Muscle of leg (tissue), 11 donors: ENCODE results near the gene MSS51. TPM values are rescaled to one million over a fixed set of nuclear protein-coding genes. Genes with fewer than 3 reads are reported as not detected.
"Not testable (repeated sequence)": the region's sequence is repeated elsewhere in the genome, so short reads cannot be mapped to it uniquely, and the experiment has no call there.

Experiments used
- DNase-seq: peaks from one replicate; pipeline ENCODE4 v3.0.0; 2013
- H3K27ac ChIP-seq: one replicate; pipeline ENCODE4 v1.5.1; 2013; ENCODE audit warnings: mild to moderate bottlenecking, low read length, control low read depth
- H3K27me3 ChIP-seq: one replicate; pipeline ENCODE4 v1.6.1; 2013; ENCODE audit warnings: low read length; ENCODE audit not compliant: control insufficient read depth, insufficient read depth
- H3K36me3 ChIP-seq: one replicate; pipeline ENCODE4 v1.6.1; 2013; ENCODE audit warnings: low read length; ENCODE audit not compliant: control insufficient read depth, insufficient read depth
- H3K4me1 ChIP-seq: one replicate; pipeline ENCODE4 v1.6.1; 2013; ENCODE audit warnings: low read length; ENCODE audit not compliant: control insufficient read depth, insufficient read depth
- H3K4me3 ChIP-seq: one replicate; pipeline ENCODE4 v1.5.1; 2013; ENCODE audit warnings: low read length, control low read depth
- H3K9me3 ChIP-seq: replicated peaks from 2 replicates; pipeline ENCODE4 v1.6.1; 2013; ENCODE audit warnings: low read depth, low read length; ENCODE audit not compliant: control insufficient read depth
- WGBS: methylation state at CpG from one replicate; pipeline ENCODE4 v1.1.5; 2013; ENCODE audit warnings: missing lambda C conversion rate; ENCODE audit not compliant: insufficient coverage; 5-methylcytosine and 5-hydroxymethylcytosine counted together
- polyA plus RNA-seq, 8 donors: library from polyadenylated mRNA; unstranded; fragments of 120-200 nt; gene quantifications; one replicate each; pipeline versions ENCODE4 v1.2.1 to v1.2.3, GENCODE V29; 2013; ENCODE audit warnings: inconsistent platforms in 1 of 8, low replicate concordance in 1 of 8; ENCODE audit not compliant: insufficient read length in 8 of 8, insufficient read depth in 1 of 8
- total RNA-seq: library from RNA; stranded (reverse); fragments of 120-200 nt; gene quantifications from one replicate; pipeline ENCODE4 v1.2.4, GENCODE V29; 2013

MSS51 gene
- total and polyA plus RNA-seq, 9 donors, result 8.1 to 35.2 (median 25.2) TPM

- Histone ChIP-seq H3K27me3 (no peaks in the 10 kb centered on the region), H3K27ac (no peak overlapping the region), H3K4me3 (no peak overlapping the region), H3K9me3 (no peaks in the 10 kb centered on the region), H3K4me1 (no peaks in the 10 kb centered on the region), H3K36me3 (peaks cover 5% of the 10 kb centered on the region)
- DNase-seq, result no peak
- WGBS, result no CpG with 5 or more reads among the region's 3 CpGs
Measured at GRCh38 chr10:73405556-73405955, 27.8 kb downstream of the MSS51 start.

DNA sequence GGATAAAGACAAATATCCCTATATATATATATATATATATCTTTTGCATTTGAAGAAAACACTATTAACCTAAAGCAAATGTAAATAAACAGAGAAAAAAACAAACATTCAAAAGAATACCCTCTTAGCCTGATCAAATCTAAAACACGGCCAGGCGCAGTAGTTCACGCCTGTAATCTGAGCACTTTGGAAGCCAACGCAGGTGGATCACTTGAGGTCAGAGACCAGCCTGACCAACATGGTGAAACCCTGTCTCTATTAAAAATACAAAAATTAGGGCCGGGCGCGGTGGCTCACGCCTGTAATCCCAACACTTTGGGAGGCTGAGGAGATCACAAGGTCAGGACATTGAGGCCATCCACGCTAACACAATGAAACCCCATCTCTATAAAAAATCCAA is 28.7 kb downstream of the MSS51 start:
- H3K27ac ChIP-seq, result no peak overlapping the region

DNA sequence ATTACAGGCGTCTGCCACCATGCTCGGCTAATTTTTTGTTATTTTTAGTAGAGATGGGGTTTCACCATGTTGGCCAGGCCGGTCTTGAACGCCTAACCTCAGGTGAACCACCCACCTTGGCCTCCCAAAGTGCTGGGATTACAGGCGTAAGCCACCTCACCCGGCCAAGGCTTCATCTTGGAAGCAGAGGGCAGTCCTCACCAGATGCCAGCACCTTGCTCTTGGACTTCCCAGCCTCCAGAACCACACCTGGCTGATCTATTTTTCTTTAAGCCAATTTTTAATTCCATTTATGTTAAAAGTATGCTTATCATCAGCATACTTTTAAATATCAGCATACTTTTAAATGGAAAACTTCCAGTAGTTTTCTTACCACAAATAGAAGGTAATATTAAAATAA is 31.7 kb downstream of the MSS51 start:
- WGBS, result 94% methylated on average over 6 of the region's 6 CpGs
- Histone ChIP-seq H3K4me3 (no peak overlapping the region), H3K36me3 (peaks cover 14% of the 10 kb centered on the region), H3K27ac (no peak overlapping the region), H3K4me1 (no peaks in the 10 kb centered on the region), H3K27me3 (no peaks in the 10 kb centered on the region), H3K9me3 (no peaks in the 10 kb centered on the region)
- DNase-seq, result no peak

More for the DNA sequence above, 28.7 kb downstream of the MSS51 start:
- H3K27me3 ChIP-seq, result no peaks in the 10 kb centered on the region
- H3K36me3 ChIP-seq, result peaks cover 7% of the 10 kb centered on the region
- WGBS, result 83% methylated on average over 1 of the region's 9 CpGs
- DNase-seq, result no peak
- H3K9me3 ChIP-seq, result no peaks in the 10 kb centered on the region
- H3K4me1 ChIP-seq, result no peaks in the 10 kb centered on the region
- H3K4me3 ChIP-seq, result no peak overlapping the region

DNA sequence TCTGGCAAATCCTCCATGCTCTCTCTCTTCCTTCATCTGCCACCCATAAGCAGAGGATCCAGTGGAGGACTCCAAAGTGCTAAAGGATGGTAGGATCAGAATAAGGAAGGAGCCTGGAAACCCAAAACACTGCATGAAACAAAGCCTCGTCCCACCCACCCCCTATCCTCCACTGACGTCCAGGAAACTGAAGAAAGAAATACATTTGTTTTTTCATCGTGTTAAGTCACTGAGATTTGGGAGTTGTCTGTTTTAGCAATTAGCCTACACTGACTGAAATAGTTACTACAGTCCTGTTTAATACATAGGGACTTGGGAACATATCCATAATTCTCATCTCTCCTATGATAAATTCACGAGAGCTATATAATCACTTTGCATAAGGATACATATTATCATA is 34.3 kb downstream of the MSS51 start:
- peak overlapping the region; percentile 24 for H3K27ac ChIP-seq
- DNase-seq, result peak; percentile 54
- no peaks in the 10 kb centered on the region for H3K4me1 ChIP-seq
- WGBS, result no CpG with 5 or more reads among the region's 4 CpGs
- H3K4me3 ChIP-seq, result no peak overlapping the region
- H3K36me3 ChIP-seq, result peaks cover 23% of the 10 kb centered on the region
- H3K9me3 ChIP-seq, result no peaks in the 10 kb centered on the region
- H3K27me3 ChIP-seq, result no peaks in the 10 kb centered on the region

GRCh38 chr10:73398024-73398423 is 35.3 kb downstream of the MSS51 start:
- H3K27ac ChIP-seq, result no peak overlapping the region
- 100% methylated on average over 1 of the region's 6 CpGs for WGBS
- peaks cover 23% of the 10 kb centered on the region for H3K36me3 ChIP-seq
- H3K4me1 ChIP-seq, result no peaks in the 10 kb centered on the region
- H3K27me3 ChIP-seq, result no peaks in the 10 kb centered on the region
- no peak for DNase-seq
- no peaks in the 10 kb centered on the region for H3K9me3 ChIP-seq
- no peak overlapping the region for H3K4me3 ChIP-seq

- not testable (repeated sequence) for DNase-seq, H3K4me1 ChIP-seq, H3K4me3 ChIP-seq, H3K27me3 ChIP-seq, H3K9me3 ChIP-seq, H3K27ac ChIP-seq
- 100% methylated on average over 1 of the region's 4 CpGs for WGBS
- peaks cover 27% of the 10 kb centered on the region for H3K36me3 ChIP-seq
Measured at GRCh38 chr10:73394325-73394724, 39.0 kb downstream of the MSS51 start.

- no peak for DNase-seq
- Histone ChIP-seq H3K27me3 (no peaks in the 10 kb centered on the region), H3K9me3 (no peaks in the 10 kb centered on the region), H3K4me3 (no peak overlapping the region), H3K27ac (no peak overlapping the region), H3K4me1 (no peaks in the 10 kb centered on the region), H3K36me3 (peaks cover 41% of the 10 kb centered on the region)
- WGBS, result no CpG with 5 or more reads among the region's 4 CpGs
Measured at GRCh38 chr10:73388228-73388627, 45.1 kb downstream of the MSS51 start.

- no peaks in the 10 kb centered on the region for H3K9me3 ChIP-seq
- H3K4me1 ChIP-seq, result no peaks in the 10 kb centered on the region
- H3K27ac ChIP-seq, result no peak overlapping the region
- 100% methylated on average over 2 of the region's 7 CpGs for WGBS
- H3K4me3 ChIP-seq, result no peak overlapping the region
- no peak for DNase-seq
- no peaks in the 10 kb centered on the region for H3K27me3 ChIP-seq
- peaks cover 52% of the 10 kb centered on the region for H3K36me3 ChIP-seq
Measured at GRCh38 chr10:73386583-73386982, 46.8 kb downstream of the MSS51 start.

DNA sequence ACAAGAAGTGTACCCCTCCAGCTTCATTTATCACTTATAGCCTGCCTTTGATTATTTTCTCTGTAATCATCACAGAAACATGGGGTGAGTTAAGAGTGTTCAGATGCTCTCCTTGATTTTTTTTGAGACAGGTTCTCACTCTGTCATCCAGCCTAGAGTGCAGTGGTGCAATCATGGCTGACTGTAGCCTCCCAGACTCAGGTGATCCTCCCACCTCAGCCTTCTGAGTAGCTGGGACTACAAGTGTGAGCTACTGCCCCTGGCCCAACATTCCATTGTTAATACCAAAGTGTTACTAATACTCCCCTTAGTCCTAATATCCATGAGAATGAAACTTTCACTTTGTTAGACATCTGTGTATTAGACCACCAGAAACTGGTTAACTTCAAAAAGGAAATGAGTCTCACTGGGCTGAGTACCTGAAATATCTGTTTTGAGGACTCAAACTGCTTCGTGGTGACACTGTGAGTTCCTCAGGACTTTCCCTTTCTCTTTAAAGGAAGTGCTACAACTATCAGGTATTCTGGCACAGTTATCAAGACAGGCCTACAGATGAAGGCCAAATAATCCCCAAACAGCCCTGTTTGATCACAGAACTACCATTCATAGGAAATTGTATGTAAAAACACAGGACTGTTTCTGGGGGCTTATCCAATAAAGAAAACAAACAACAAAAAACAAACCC is 54.2 kb downstream of the MSS51 start:
- no peak overlapping the region for H3K4me3 ChIP-seq

GRCh38 chr10:73376679-73377078 is 56.7 kb downstream of the MSS51 start:
- H3K27me3 ChIP-seq, result no peaks in the 10 kb centered on the region
- no CpG with 5 or more reads among the region's 3 CpGs for WGBS
- no peaks in the 10 kb centered on the region for H3K9me3 ChIP-seq
- no peak for DNase-seq
- peaks cover 32% of the 10 kb centered on the region for H3K36me3 ChIP-seq
- H3K4me3 ChIP-seq, result no peak overlapping the region
- no peaks in the 10 kb centered on the region for H3K4me1 ChIP-seq
- H3K27ac ChIP-seq, result no peak overlapping the region

More for the DNA sequence above, 54.2 kb downstream of the MSS51 start:
- no peaks in the 10 kb centered on the region for H3K4me1 ChIP-seq
- no peaks in the 10 kb centered on the region for H3K9me3 ChIP-seq
- H3K36me3 ChIP-seq, result peaks cover 44% of the 10 kb centered on the region
- WGBS, result no CpG with 5 or more reads among the region's 1 CpG
- no peak overlapping the region for H3K27ac ChIP-seq
- no peaks in the 10 kb centered on the region for H3K27me3 ChIP-seq
- DNase-seq, result no peak
